Smooth muscle cell of the coronary artery (primary cell): ENCODE measurements around the gene MRPS31. TPM values are rescaled to one million over a fixed set of nuclear protein-coding genes. Genes with fewer than 3 reads are reported as not detected.

Experiments
- total RNA-seq: library from RNA; depleted of rRNA; stranded (reverse); fragments of >200 nt; gene quantifications from 2 replicates; pipeline ENCODE4 v1.2.3, GENCODE V29; 2014; ENCODE audit warnings: low replicate concordance

MRPS31 gene
- total RNA-seq: 6.9 and 10.5 TPM in 2 replicates

DNA sequence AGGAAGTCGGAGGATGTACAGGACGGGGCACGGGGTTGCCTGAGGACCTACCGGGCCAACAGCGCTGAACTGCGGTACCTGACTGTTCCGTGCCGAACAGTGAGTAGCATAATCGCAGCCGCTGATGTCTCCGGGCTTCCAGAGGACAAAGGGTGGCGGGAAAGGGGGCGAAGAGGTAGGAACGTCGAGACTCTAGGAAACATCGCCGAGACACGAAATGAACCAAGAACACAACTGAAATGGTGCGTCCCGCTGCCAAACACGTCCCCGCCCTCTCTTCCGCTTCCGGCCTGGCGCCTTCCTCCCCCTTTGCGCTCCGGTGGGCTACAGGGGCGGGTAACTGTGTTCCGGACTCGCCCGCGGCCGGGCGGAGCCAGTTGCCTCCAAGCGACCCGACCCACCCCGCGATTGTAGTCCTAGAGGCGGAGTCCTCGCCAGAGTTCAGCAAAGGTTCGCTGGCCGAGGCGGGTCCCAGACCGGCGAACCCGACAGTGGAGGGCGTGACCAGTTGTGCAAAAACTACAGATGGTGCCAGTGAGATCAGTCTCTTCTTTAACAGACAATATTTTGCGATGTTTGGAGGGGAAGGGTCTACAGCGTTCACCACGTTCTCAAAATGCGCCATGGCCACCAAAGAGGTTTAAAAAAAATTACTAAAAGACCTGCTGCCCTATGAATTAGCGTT lies at the start of gene MRPS31:
TSS of gene MRPS31 (minus strand) at position 257 of the 685 bp plus-strand sequence. CDS start at position 203, 54 bp downstream.

DNA sequence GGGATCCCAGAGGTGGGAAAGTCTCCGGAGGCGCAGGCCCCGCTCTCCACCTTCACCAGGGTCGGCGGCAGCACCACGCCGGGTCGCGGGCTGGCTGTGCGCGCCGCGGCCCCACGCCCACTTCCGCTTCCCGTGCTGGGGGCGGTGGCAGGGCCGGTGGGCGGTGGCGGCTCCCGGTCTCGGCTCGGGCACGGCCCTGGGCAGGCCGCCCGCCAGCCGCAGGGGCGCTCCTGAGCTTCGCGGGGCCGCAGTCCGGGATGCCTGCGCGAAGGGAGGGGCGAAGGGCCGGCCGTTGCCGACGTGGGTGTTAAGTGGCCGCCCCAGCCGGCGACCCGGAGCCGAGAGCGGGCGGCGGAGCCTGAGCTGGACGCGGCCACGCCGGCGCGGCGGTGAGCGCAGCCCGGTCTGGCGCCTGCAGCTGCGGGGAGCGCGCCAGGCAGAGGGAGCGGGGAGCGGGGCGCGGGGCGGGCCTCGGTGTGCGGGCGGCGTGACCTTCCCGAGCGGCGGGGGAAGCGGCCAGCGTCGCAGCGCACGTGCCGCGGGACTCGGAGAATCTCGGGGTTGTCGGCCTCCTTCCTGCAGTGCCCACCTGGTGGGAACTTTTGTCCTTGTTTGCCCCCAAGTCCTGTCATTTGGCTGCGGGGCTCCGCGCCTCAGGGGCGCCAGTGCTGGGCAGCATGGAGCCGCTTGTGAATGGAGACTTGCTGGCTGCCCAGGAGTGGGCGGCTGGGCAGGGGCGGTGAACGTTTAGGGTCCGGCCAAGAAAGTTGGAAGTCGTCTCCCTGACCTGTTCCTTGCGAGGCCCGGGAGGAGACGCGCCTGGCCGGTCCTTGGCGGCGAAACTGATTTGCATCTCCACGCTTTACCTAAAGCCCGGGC lies 18.5 kb upstream of the MRPS31 start, which contains the start of gene SLC25A15:
TSS of gene SLC25A15 (plus strand) at position 337 of the 879 bp plus-strand sequence. CDS start 3,616 bp downstream, outside the sequence.

Other genes starting within 250 kb of the MRPS31 start
- 1.9 and 7.9 TPM in 2 replicates for gene FOXO1, start 104.5 kb downstream of the MRPS31 start, total RNA-seq
- gene SLC25A15, start 18.4 kb upstream of the MRPS31 start, total RNA-seq: 5.3 and 25.2 TPM in 2 replicates
- gene ELF1, start 248.1 kb upstream of the MRPS31 start, total RNA-seq: 19.7 and 24.4 TPM in 2 replicates